MM.1S (cell line): ENCODE results near the gene ARHGAP40.

ENCODE experiments used
- CTCF ChIP-seq: fragments of 300-600 bp; sonication (generic); IDR thresholded peaks from 2 replicates; pipeline ENCODE4 v1.5.1; 2016; ENCODE audit warnings: antibody characterized with exemption, low read length, mixed read lengths
- EZH2 ChIP-seq: fragments of 300-600 bp; sonication (generic); optimal IDR thresholded peaks from 2 replicates; pipeline ENCODE3; 2017; ENCODE audit warnings: low read depth, mild to moderate bottlenecking, antibody characterized with exemption, low read length, mixed read lengths

GRCh38 chr20:38607351-38607750 is 5.7 kb downstream of the ARHGAP40 start:
- no peak for TF ChIP-seq CTCF
- no peak for TF ChIP-seq EZH2
